Heart right ventricle (tissue), 16 donors: ENCODE data around the gene LARP1B. TPM values are rescaled to one million over a fixed set of nuclear protein-coding genes. Genes with fewer than 3 reads are reported as not detected.
"Not testable (repeated sequence)": the region's sequence is repeated elsewhere in the genome, so short reads cannot be mapped to it uniquely, and the experiment has no call there.

Experiments used
- ATAC-seq, 8 donors: fragments of 200-7000 bp; cut with Tn5 transposase; one replicate each; pipeline ENCODE4 v1.9.1; 2020; ENCODE audit warnings: mild to moderate bottlenecking in 8 of 8, moderate library complexity in 8 of 8, moderate number of reproducible peaks in 1 of 8
- DNase-seq, 2 donors: peaks; one replicate each; pipeline ENCODE4 v3.0.0-alpha.2; 2020
- H3K27ac ChIP-seq, 10 donors: fragments of 200-600 bp; sonication (generic) in 2 of 10; one replicate each; pipeline versions ENCODE4 v1.5.0 to v1.8.0; 2020 to 2022; ENCODE audit warnings: mild to moderate bottlenecking in 3 of 10
- H3K27me3 ChIP-seq, 7 donors: fragments of 200-600 bp; one replicate each; pipeline ENCODE4 v1.8.0; 2021 to 2022; ENCODE audit warnings: mild to moderate bottlenecking in 2 of 7
- H3K36me3 ChIP-seq, 9 donors: fragments of 200-600 bp; sonication (generic) in 1 of 9; one replicate each; pipeline versions ENCODE4 v1.5.0 to v1.8.0; 2020 to 2022; ENCODE audit warnings: mild to moderate bottlenecking in 2 of 9
- H3K4me1 ChIP-seq, 9 donors: fragments of 200-600 bp; sonication (generic) in 1 of 9; one replicate each; pipeline versions ENCODE4 v1.5.0 to v1.8.0; 2020 to 2022; ENCODE audit warnings: mild to moderate bottlenecking in 4 of 9
- H3K4me3 ChIP-seq, 10 donors: fragments of 200-600 bp; sonication (generic) in 2 of 10; one replicate each; pipeline versions ENCODE4 v1.5.0 to v1.8.0; 2020 to 2022; ENCODE audit warnings: mild to moderate bottlenecking in 7 of 10, moderate library complexity in 2 of 10
- H3K9me3 ChIP-seq, 11 donors: fragments of 200-600 bp in 10 of 11; sonication (generic) in 2 of 11; one replicate each; pipeline versions ENCODE4 v1.5.0 to v1.8.0; 2013 to 2022; ENCODE audit warnings: mild to moderate bottlenecking in 2 of 11, control low read depth in 1 of 11, moderate library complexity in 1 of 11
- CTCF ChIP-seq, 9 donors: fragments of 200-600 bp; sonication (generic) in 2 of 9; IDR thresholded peaks; one replicate each; pipeline versions ENCODE4 v1.5.0 to v1.8.0; 2021 to 2022; ENCODE audit warnings: antibody characterized with exemption in 9 of 9, mild to moderate bottlenecking in 5 of 9, moderate library complexity in 1 of 9
- WGBS, 2 donors: extraction: QIAGEN DNeasy Blood & Tissue Kit; methylation state at CpG; one replicate each; pipeline ENCODE4 v1.1.7; 2013; ENCODE audit warnings: inconsistent platforms in 1 of 2; 5-methylcytosine and 5-hydroxymethylcytosine counted together
- intact Hi-C, 10 donors: fragments of 100-400 bp; cut with DNase I; formaldehyde crosslinking; loops; one replicate each; pipeline versions ENCODE4 v1.11.1 to v1.14.2; 2022
- polyA plus RNA-seq, 2 donors: library from polyadenylated mRNA; stranded (reverse); fragments of 200-250 nt; gene quantifications; one replicate each; pipeline ENCODE4 v1.2.3, GENCODE V29; 2013
- total RNA-seq, 10 donors: library from RNA; stranded (reverse); fragmentation: NEBNext Ultra II Directional in 3 of 10; extraction: Animal tissue kit (Norgen Biotek cat#: 25700) in 3 of 10; gene quantifications; one replicate each; pipeline versions ENCODE4 v1.2.1 to v1.2.4, GENCODE V29; 2021 to 2023
- donor health status: Arrhythmogenic right ventricular cardiomyopathy.
- donor health status: ischemic (EF 13 %, LVEDD 7.1; RV severe dilation, severe dysfunction).
- donor health status: healthy with polysubstance abuse.
- donor health status: DM: no; HTN: yes; CAD: no.
- donor health status: DM: no; HTN: no; CAD: no.
- donor health status: ischemic (EF 25% LVEDD 6.9; RV normal size, moderate dysfunction).
- donor health status: ischemic (EF 25% LVEDD 5.7; RV mildly dilated, moderate dysfunction).
- donor health status: healthy.
- donor health status: DM: yes; HTN: yes; CAD: no.
- donor health status: Ischemic cardiomyopathy.
- donor health status: ischemic (EF 35%, LVEDD 5.7; RV mildly dilated, moderate dysfunction).
- donor health status: nonischemic (EF 11% LVEDD 7.7; RV severe dilation, severe dysfunction).
- donor health status: DM: yes; HTN: yes; CAD: no.
- donor health status: PGD.
- donor health status: ischemic (EF 29% LVEDD 5.4; RV normal size, mild dysfunction).
- donor health status: nonischemic (EF 23%, LVEDD 6.1; RV moderate dilation, normal function).

The LARP1B gene
- total and polyA plus RNA-seq, 12 donors = 14.5 to 20.3 (median 18.9) TPM

- intact Hi-C loops = loop anchor here in 5 of 10 donors (5.0 to 10.0 kb wide), 4 partner anchors 93 to 225 kb away; partner anchors contain the start of genes ABHD18 (in 4 of the 5), MFSD8 (in 4 of the 5), PGRMC2 (in 1 of the 5) and PLK4 (in 1 of the 5)
- no peak for ATAC-seq
- Histone ChIP-seq H3K4me1 (peaks cover 0 to 24% (median 9%) of the 10 kb centered on the region in 9 donors), H3K36me3 (no peaks in the 10 kb centered on the region), H3K4me3 (peak overlapping the region; percentile 36 to 85 (median 72)), H3K27ac (peak overlapping the region; percentile 76 to 98 (median 94)), H3K27me3 (no peaks in the 10 kb centered on the region), H3K9me3 (no peaks in the 10 kb centered on the region)
- no peak for TF ChIP-seq CTCF (IDR thresholded peaks at IDR 0.05)
- 27 to 32% methylated on average over 21 of the region's 21 CpGs for WGBS, 2 donors
- no peak for DNase-seq
Observed at GRCh38 chr4:128060121-128060698, 902 bp upstream of the LARP1B start.

GRCh38 chr4:128061566-128062536 is 739 bp downstream of the LARP1B start:
- H3K4me3 ChIP-seq = peak overlapping the region; percentile 58 to 85 (median 73)
- ATAC-seq (peak; percentile 7 to 63 (median 32)), DNase-seq (peak; percentile 43 to 56)
- H3K27ac ChIP-seq = peak overlapping the region; percentile 76 to 98 (median 94)
- WGBS, 2 donors = 0 to 1% methylated on average over 77 to 101 of the region's 101 CpGs
- no peaks in the 10 kb centered on the region for H3K36me3 ChIP-seq
- H3K4me1 ChIP-seq = peaks cover 0 to 24% (median 9%) of the 10 kb centered on the region in 9 donors
- no peaks in the 10 kb centered on the region for H3K9me3 ChIP-seq
- intact Hi-C loops = loop anchor here in 5 of 10 donors (5.0 to 10.0 kb wide), 4 partner anchors 95 to 223 kb away; partner anchors contain the start of genes ABHD18 (in 4 of the 5), MFSD8 (in 4 of the 5), PGRMC2 (in 1 of the 5) and PLK4 (in 1 of the 5)
- TF ChIP-seq CTCF (IDR thresholded peaks at IDR 0.05) = peak in 3 of 9 donors; percentile 12 to 28 (median 17)
- no peaks in the 10 kb centered on the region for H3K27me3 ChIP-seq

- not testable (repeated sequence) for H3K27ac ChIP-seq, H3K27me3 ChIP-seq, H3K4me3 ChIP-seq, DNase-seq, H3K9me3 ChIP-seq, ATAC-seq, H3K36me3 ChIP-seq
- peaks cover 0 to 15% (median 9%) of the 10 kb centered on the region in 9 donors for H3K4me1 ChIP-seq
- intact Hi-C loops = loop anchor here in 3 of 10 donors (10.0 kb wide), 2 partner anchors 102 to 218 kb away; partner anchors contain the start of genes ABHD18 (in 2 of the 3), MFSD8 (in 2 of the 3) and PGRMC2 (in 1 of the 3)
- 97% methylated on average over 10 of the region's 10 CpGs for WGBS, 2 donors
Observed at GRCh38 chr4:128066453-128066820, 5.3 kb downstream of the LARP1B start.

- 87 to 88% methylated on average over 3 of the region's 3 CpGs for WGBS, 2 donors
- Histone ChIP-seq H3K9me3 (peaks cover 0 to 5% (median 0%) of the 10 kb centered on the region in 11 donors), H3K4me3 (no peak overlapping the region), H3K4me1 (peaks cover 0 to 5% (median 0%) of the 10 kb centered on the region in 9 donors), H3K27ac (no peak overlapping the region), H3K27me3 (no peaks in the 10 kb centered on the region), H3K36me3 (no peaks in the 10 kb centered on the region)
- no peak for DNase-seq
- ATAC-seq = no peak
- peak in 3 of 9 donors; percentile 25 to 35 (median 30) for TF ChIP-seq CTCF (IDR thresholded peaks at IDR 0.05)
- intact Hi-C loops = loop anchor here in 3 of 10 donors (10.0 kb wide), 2 partner anchors 104 to 216 kb away; partner anchors contain the start of genes ABHD18 (in 2 of the 3), MFSD8 (in 2 of the 3) and PGRMC2 (in 1 of the 3)
Observed at GRCh38 chr4:128068918-128069317, 7.8 kb downstream of the LARP1B start.
